Endometrial microvascular endothelial cells (primary cell): Measurements from ENCODE around the gene NPRL2. TPM values are rescaled to one million over a fixed set of nuclear protein-coding genes. Genes with fewer than 3 reads are reported as not detected.

Source experiments
- in situ Hi-C: cut with HindIII; loops from 2 replicates; pipeline ENCODE4 v1.10.0; 2017; ENCODE audit warnings: low sequenced_read_pairs, low pct_unique_long_range_greater_than_20kb; ENCODE audit errors: inconsistent ontology term
- total RNA-seq: library from RNA; depleted of rRNA; stranded (reverse); fragments of >200 nt; gene quantifications from one replicate; pipeline ENCODE4 v1.2.3, GENCODE V29; 2015; ENCODE audit errors: inconsistent ontology term

Gene NPRL2
- total RNA-seq, 1 donor from 2014 or later, result 13.6 TPM

DNA sequence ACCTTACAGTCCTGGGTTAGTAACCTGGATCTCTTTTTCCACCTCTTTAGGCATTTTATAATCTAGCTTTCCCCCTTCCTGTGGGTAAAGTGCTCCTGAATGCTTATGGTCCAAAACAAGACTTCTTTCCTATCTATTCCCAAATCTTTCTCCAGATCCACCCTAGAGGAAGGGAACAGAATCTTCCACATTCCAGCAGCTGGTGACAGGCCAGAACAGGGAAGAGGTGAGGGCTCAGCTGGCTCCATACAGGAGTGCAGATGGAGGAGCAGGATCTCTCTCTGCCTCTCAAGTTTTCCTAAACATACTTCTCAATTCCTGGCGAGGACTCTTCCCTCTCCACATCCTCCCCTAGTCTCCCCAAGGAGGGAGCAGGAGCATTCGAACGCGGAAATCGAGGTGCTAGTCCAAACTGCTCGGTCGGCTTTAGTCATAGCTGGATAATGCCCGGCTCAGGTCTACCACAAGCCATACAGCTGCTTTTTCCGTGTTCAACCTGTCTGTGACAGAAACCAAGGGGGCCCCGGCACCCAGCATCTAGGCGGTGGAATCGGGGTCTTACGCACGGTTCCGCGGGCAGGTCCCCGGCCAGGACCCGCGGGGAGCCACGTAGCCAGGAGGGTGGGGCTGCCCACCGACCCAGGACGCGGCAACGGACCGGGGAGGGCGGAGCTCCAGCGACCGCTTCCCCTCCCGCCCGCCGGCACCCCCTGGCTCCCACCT, 14.0 kb downstream of the NPRL2 start:
- in situ Hi-C loops, result loop anchor here (10.0 kb wide), 1 partner anchor 92 kb away; no protein-coding TSS in a partner anchor

GRCh38 chr3:50334339-50335075, 16.1 kb downstream of the NPRL2 start:
- in situ Hi-C loops, result loop anchor here (10.0 kb wide), 1 partner anchor 90 kb away; no protein-coding TSS in a partner anchor

DNA sequence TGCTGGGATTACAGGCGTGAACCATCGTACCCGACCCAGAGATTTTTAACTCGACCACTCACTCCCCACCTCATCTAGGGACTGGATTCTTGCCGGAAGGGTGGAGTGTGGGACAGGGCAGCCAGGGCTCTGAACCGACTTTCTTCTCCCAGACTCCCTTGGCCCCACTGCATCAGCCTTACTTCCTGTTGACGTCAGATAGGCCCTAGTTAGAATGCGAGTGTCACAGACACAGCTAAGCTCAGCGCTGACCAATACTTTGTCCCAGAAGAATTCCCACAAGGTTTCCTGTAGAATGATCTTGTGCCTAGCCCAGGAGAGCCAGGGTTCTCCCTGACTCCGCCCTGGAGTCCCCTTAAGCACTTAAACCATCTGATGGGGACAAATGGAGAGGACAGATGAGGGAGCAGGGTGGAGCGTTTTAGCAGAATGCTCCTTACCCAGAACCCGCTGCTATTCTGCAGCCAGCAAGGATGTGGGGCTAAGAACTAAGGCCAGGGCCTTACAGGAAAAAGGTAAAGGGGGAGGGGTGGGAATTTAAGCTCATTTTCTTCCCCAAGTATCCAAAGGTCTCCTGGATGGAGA, 16.7 kb downstream of the NPRL2 start:
- in situ Hi-C loops, result loop anchor here (10.0 kb wide), 1 partner anchor 89 kb away; no protein-coding TSS in a partner anchor

- in situ Hi-C loops, result loop anchor here (10.0 kb wide), 1 partner anchor 87 kb away; no protein-coding TSS in a partner anchor
Observed at GRCh38 chr3:50331364-50331907, 19.1 kb downstream of the NPRL2 start.

GRCh38 chr3:50330330-50330729, 20.2 kb downstream of the NPRL2 start:
- in situ Hi-C loops, result loop anchor here (10.0 kb wide), 1 partner anchor 86 kb away; no protein-coding TSS in a partner anchor

DNA sequence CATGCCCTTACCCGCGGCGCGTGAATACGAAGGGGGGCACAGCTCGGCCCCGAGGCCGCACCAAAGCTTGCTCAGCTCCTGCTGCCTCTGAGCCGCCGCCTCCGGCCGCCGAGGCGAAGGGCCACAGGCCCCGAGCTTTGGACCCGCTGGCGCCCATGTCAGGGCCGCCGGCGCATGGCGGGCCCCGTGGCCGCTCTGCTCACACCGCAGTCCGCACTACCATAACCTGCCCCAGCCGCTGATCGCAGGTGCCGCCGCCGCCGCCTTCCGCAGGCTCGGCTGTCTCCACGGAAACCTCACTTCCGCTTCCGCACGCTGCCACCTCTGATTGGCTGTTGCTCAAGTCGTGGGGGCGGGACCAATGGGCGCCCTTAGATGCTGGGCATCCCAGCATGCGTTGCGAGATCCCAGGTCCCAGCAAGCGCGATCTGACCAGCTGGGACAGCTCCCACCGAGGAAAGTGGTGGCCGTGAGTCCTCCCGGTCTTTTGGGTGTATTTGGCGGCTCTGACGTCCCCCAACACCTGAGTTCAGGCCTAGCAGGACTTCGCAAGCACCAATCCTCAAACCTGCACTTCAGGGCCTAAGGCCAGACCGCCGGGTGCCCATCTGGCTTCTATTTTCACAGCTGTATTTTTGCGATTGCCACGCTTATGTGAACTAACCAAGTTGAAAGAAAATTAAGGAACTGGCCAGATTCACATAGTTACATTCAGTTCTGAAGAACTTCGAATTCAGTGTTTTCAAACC, 22.5 kb downstream of the NPRL2 start, which contains the start of gene TUSC2:
TSS of gene TUSC2 (minus strand) at position 281 of the 749 bp plus-strand sequence. CDS start at position 157, 124 bp downstream.
- in situ Hi-C loops, result no loop called here

DNA sequence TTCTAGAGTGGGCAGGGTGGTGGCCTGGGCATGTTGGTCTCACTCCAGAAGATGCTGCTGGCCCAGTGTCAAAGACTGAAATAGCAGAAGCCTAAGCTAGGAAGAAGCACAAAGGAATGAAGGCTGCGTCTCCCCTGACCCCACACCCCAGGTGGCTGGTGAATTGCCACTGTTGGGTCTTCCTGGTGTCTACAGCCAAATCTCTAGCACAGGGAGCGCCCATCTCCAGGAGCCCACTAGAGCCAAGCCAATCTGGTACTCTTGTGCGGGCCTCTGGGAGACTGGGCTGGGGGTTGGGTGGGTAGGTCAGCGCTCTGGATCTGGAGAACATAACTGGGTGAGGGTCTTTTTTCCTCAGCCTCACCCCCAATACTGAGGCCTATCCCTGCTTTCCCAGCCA, 23.4 kb downstream of the NPRL2 start:
- in situ Hi-C loops, result no loop called here

- in situ Hi-C loops, result no loop called here
Observed at GRCh38 chr3:50326182-50326541, 24.4 kb downstream of the NPRL2 start.

DNA sequence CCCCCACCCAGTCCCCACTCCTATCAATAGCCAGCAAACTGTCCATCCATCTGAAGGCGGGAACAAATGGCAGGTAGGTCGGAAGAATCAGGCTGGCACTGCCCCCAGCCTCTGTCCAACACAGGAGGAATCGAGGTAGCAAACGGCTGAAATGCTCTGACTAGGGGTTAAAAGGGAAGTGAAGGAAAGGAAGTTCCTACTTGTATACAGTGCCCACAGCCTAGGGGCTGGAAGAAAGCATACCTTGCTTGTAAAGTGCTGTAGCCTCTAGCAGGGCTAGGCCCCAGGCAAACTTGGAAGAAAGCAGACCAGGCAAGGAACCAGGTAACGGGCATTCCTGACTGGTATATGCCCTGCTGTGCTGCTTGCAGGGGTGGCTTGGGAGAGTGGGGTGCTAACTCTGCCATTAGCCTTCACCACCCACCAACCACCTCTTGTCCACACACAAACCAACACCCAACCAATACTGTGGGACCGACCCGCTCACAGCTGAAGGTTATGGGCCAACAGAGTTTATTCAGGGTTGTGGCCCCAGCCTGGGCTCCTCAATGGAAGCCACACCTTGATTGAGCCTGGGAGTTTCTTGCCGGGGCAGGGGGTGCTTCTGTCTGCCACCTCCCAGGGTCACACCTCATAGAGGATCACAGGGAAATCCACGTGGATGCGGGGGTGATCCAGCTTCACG, 24.9 kb downstream of the NPRL2 start:
- in situ Hi-C loops, result no loop called here

DNA sequence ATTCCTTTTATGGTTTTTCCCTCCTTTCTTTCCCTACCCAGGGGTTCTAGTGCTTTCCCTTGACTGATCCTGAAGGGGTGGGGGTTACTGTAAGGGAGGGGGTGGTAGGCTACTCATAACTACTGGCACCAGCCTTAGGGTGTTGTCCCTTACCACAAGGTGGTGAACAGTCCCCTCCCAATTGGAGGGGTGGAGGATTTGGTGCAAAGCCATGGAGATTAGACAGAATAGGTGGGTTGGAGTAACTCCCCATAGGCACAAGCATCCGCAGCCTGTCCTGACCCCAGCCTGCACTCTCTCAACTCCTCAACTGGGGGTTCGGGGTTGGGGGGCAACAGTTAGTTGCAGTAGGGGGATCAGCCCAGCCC, 25.5 kb downstream of the NPRL2 start:
- in situ Hi-C loops, result no loop called here

DNA sequence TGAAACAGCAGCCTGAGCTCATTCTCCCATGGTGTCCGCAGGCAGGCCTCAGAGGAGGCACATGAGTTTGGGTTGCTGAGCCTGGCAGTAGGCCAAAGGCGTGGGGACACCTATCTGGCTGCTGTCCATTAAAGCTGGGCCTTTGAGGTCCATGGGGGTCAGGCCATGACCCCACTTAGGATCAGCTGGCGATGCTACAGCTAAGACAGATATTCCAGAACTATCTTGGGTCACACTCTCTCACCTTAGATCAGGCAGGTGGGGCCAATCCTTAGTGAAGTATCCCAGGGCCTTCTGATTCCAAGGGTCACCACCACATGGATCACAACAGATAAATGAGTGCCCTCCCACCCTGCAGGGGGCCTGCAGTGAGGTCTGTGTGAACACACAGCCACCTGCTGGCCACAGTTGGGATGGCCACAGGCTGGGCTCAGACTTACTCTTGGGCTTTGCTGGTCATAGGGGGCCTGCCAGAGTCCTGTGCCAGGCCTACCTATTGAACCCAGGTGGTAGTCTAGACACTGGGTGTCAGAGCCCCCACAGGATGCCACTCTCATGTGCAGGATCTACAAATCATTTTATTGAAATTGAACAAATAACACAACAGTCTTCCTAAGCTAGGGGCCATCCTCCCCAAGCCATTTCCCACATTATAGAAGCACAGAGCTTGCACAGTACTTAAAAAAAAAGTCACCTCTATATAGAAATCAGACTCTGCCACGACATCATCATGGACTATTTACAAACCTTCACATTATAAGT, 26.0 kb downstream of the NPRL2 start:
- in situ Hi-C loops, result no loop called here

- in situ Hi-C loops, result no loop called here
Observed at GRCh38 chr3:50323614-50324199, 26.9 kb downstream of the NPRL2 start.

DNA sequence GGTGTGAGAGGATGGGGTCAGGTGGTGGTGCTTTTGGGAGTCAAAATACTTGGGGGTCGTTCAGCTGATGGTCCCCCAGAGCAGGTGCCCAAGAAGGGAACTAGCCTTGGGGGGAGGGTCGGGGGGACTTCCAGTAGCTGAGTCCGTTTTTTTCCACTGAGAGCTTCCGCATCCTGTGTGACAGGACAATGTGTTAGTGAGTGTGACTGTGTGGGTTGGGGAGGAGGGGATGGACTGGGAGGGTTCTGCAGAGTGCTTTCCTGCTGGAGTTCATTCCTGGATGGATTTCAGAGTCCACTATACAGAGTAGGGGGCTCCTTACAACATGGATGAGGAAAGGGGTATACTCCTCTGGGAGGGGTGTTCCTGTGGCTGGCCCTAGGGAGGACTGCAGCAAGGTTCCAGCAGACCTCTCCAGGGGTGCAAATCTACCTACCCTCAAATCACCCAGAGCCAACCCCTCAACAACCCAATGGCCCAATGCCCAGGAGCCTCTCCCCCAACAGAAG, 27.4 kb downstream of the NPRL2 start:
- in situ Hi-C loops, result no loop called here

GRCh38 chr3:50322386-50323091, 28.0 kb downstream of the NPRL2 start, which contains the start of gene HYAL2:
TSS of gene HYAL2 (minus strand) at chr3:50322745. CDS start at chr3:50320489, 2,256 bp downstream.
- in situ Hi-C loops, result no loop called here

GRCh38 chr3:50322115-50322385, 28.5 kb downstream of the NPRL2 start:
- in situ Hi-C loops, result no loop called here

DNA sequence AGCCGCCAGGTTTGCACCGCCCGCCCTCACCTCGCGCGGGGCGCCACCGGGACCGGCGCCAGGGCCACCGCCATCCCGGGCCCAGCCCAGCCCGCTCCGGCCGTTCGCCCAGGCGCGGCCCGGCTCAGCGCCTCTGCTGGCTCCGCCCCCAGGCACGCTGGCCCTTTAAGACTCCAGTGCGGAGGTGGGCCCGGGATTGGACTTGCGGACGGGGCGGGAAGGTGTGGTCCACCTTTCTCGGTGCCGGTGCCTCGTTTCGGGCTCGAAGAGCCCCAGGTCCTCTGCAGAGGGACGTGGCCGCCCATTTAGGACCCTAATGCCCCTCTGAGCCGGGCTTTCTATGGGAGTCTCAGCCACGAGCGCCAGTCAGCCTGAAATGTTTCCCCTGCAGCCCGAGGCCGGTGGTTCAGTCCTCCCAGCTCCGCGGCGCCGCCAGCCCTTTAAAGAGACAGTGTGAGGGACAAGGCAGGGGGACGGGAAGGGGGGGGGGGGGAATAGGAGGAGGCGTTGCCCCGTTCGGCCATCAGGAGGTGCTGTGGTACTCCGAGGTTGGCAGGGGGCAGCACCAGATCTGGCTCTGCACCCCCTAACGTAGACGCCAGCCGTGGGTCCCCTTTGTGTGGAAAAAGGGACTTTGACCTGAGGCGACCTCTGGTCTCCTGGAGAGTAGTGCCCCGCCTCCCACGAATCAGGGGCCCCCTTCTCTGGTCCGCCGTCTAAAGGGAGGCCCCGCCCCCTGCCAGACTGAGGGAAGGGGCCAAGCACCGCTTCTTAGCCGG, 29.1 kb downstream of the NPRL2 start:
- in situ Hi-C loops, result no loop called here
